ENCODE measurements around the gene DOCK7. TPM values are rescaled to one million over a fixed set of nuclear protein-coding genes. Genes with fewer than 3 reads are reported as not detected.
"Not testable (repeated sequence)": the region's sequence is repeated elsewhere in the genome, so short reads cannot be mapped to it uniquely, and the experiment has no call there.

The DOCK7 gene
- polyA plus RNA-seq, 1 experiment: 79.6 TPM

GRCh38 chr1:62712336-62713243, 24.4 kb upstream of the DOCK7 start:
- H3K4me3 ChIP-seq (ENCODE audit: low read depth, low read length): no peak overlapping the region
- no peaks in the 10 kb centered on the region for H3K27me3 ChIP-seq (ENCODE audit: control insufficient read depth, insufficient read depth, low read length)
- H3K27ac ChIP-seq (ENCODE audit: low read depth, low read length): no peak overlapping the region
- ChIA-PET POLR2A (interaction anchor here (0.6 kb wide), 1 partner anchor 12 kb away, joined by 6 read pairs; no protein-coding TSS in a partner anchor), CTCF (interaction anchor here (1.8 kb wide), 1 partner anchor 182 kb away, joined by 6 read pairs; no protein-coding TSS in a partner anchor)
- no peak for TF ChIP-seq CTCF (IDR thresholded peaks at IDR 0.05; ENCODE audit: low read depth, low read length)
- DNase-seq (ENCODE audit: low read depth, low spot score): no peak
- no peaks in the 10 kb centered on the region for H3K9me3 ChIP-seq (ENCODE audit: control insufficient read depth, insufficient read depth, low read length)

DNA sequence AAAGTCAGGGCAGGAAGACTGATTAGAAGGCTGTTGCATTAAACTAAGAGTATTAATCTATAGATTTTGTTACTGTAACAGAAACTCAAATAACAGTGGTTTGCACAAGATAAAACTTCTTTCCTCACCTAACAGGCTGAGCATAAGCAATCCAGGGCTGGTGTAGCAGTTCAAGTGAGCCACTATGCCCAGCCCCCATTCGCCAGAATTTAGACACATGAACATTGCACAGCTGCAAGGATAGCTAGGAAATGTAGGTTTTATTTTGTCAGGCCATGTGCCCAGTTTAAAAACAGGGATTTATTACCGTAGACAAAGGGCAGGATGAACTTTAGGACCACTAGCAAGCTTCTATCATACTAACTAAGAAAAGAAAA, 19.5 kb upstream of the DOCK7 start:
- ChIA-PET CTCF (no interaction called here), POLR2A (no interaction called here)
- no peak for TF ChIP-seq CTCF (IDR thresholded peaks at IDR 0.05; ENCODE audit: low read depth, low read length)
- Histone ChIP-seq H3K9me3 (ENCODE audit: control insufficient read depth, insufficient read depth, low read length) (peaks cover 7% of the 10 kb centered on the region), H3K4me3 (ENCODE audit: low read depth, low read length) (no peak overlapping the region), H3K27ac (ENCODE audit: low read depth, low read length) (no peak overlapping the region), H3K27me3 (ENCODE audit: control insufficient read depth, insufficient read depth, low read length) (no peaks in the 10 kb centered on the region)
- no peak for DNase-seq (ENCODE audit: low read depth, low spot score)

- TF ChIP-seq CTCF (IDR thresholded peaks at IDR 0.05; ENCODE audit: low read depth, low read length): no peak
- CTCF ChIA-PET: no interaction called here
- DNase-seq (ENCODE audit: low read depth, low spot score): no peak
- H3K27ac ChIP-seq (ENCODE audit: low read depth, low read length): no peak overlapping the region
- POLR2A ChIA-PET: no interaction called here
- H3K9me3 ChIP-seq (ENCODE audit: control insufficient read depth, insufficient read depth, low read length): peaks cover 7% of the 10 kb centered on the region
- H3K27me3 ChIP-seq (ENCODE audit: control insufficient read depth, insufficient read depth, low read length): no peaks in the 10 kb centered on the region
- no peak overlapping the region for H3K4me3 ChIP-seq (ENCODE audit: low read depth, low read length)
These were observed 19.0 kb upstream of the DOCK7 start for GRCh38 chr1:62706985-62707743.

GRCh38 chr1:62698161-62698560, 10.0 kb upstream of the DOCK7 start:
- H3K4me3 ChIP-seq (ENCODE audit: low read depth, low read length); H3K27me3 ChIP-seq (ENCODE audit: control insufficient read depth, insufficient read depth, low read length); H3K27ac ChIP-seq (ENCODE audit: low read depth, low read length); DNase-seq (ENCODE audit: low read depth, low spot score); H3K9me3 ChIP-seq (ENCODE audit: control insufficient read depth, insufficient read depth, low read length): not testable (repeated sequence)
- ChIA-PET CTCF (interaction anchor here (0.7 to 1.3 kb wide), 2 partner anchors 48 to 53 kb away, joined by 3 to 4 read pairs; no protein-coding TSS in a partner anchor), POLR2A (interaction anchor here (0.6 kb wide), 1 partner anchor 67 kb away, joined by 3 read pairs; no protein-coding TSS in a partner anchor)

DNA sequence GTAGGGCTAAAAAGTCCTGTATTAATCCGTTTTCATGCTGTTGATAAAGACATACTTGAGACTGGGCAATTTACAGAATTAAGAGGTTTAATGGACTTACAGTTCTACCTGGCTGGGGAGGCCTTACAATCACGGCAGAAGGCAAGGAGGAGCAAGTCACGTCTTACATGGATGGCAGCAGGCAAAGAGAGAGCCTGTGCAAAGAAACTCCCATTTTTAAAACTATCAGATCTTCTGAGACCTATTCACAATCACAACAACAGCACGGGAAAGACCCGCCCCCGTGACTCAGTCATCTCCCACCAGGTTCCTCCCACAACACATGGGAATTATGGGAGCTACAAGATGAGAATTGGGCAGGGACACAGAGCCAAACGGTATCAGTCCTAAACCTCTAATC, 6.3 kb upstream of the DOCK7 start:
- POLR2A ChIA-PET; DNase-seq (ENCODE audit: low read depth, low spot score); H3K9me3 ChIP-seq (ENCODE audit: control insufficient read depth, insufficient read depth, low read length); H3K27ac ChIP-seq (ENCODE audit: low read depth, low read length); H3K27me3 ChIP-seq (ENCODE audit: control insufficient read depth, insufficient read depth, low read length); H3K4me3 ChIP-seq (ENCODE audit: low read depth, low read length); CTCF ChIA-PET: not testable (repeated sequence)

DNA sequence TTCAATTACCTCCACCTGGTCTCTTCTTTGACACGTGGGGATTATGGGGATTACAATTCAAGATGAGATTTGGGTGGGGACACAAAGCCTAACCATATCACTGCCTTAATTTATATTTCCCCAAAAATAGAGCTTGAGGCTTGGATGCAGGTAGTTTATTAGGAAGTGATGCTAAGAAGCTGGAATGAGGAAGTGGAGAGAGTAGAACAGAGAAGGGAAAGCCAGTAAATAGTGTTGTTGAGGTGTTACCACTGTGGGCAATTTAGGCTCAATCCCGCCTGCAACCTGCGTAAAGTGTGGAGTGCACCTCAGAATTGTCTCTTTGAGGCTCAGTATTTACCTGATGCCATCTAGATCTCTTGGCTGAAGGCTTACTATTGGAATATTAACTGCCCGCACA, 4.9 kb upstream of the DOCK7 start:
- TF ChIP-seq CTCF (IDR thresholded peaks at IDR 0.05; ENCODE audit: low read depth, low read length): no peak
- ChIA-PET CTCF (no interaction called here), POLR2A (no interaction called here)
- Histone ChIP-seq H3K27ac (ENCODE audit: low read depth, low read length) (no peak overlapping the region), H3K4me3 (ENCODE audit: low read depth, low read length) (no peak overlapping the region), H3K9me3 (ENCODE audit: control insufficient read depth, insufficient read depth, low read length) (no peaks in the 10 kb centered on the region), H3K27me3 (ENCODE audit: control insufficient read depth, insufficient read depth, low read length) (no peaks in the 10 kb centered on the region)
- DNase-seq (ENCODE audit: low read depth, low spot score): no peak

Measured in AG04450 (cell line).